ENCODE data around the gene SCTR.

DNA sequence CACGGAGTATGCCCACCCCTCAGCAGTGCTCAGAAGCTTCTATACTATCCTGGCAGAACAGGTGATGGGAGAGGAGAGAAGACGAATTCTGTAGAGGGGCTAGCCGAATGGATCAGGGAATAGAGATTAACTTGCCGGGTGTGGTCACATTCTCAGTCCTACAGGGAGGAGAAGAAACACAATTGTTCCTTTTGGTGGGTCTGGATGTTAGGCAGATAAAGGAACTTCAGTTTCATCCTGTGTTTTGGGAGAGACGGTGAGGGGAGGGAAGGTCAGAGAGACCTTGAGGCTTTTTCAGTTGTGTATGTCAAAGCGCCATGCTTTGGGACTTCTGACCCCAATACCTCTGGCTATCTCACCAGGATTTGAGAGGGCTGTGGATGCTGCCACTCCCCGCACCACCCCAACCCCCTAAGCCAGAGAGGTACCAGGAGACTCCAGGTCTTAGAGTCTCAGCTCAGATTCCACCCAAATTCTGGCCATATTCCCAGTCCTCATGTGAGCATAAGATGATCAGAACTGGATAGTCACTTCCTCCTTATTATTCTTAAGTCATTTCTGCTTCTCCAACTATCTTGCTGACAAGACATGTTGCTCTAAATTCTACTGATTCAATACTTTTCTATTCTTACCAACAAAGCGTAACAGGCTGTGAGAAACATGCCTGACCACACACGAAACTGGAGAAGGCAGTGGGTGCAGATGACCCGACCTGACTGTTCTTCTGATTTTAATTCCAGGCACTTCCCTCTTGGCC lies 94.9 kb downstream of the SCTR start:
- TF ChIP-seq POLR2A (IDR thresholded peaks at IDR 0.05; ENCODE audit: low read depth, low read length) (no peak), POU2F2 (IDR thresholded peaks at IDR 0.05; ENCODE audit: low read depth, low read length) (no peak), TAF1 (IDR thresholded peaks at IDR 0.05; ENCODE audit: low read depth, low read length) (no peak), POLR2AphosphoS5 (IDR thresholded peaks at IDR 0.05; ENCODE audit: low read depth, low read length) (no peak), SPI1 (IDR thresholded peaks at IDR 0.05; ENCODE audit: low read depth, low read length) (no peak)
